ENCODE data around the gene DNAJC8. TPM values are rescaled to one million over a fixed set of nuclear protein-coding genes. Genes with fewer than 3 reads are reported as not detected.

Gene DNAJC8
- total RNA-seq, 1 experiment from 2014 or later, result 98.7 TPM

- no peak for DNase-seq (ENCODE audit: low read depth)
Measured at GRCh38 chr1:28172713-28173150, 60.1 kb downstream of the DNAJC8 start.

- no peak for DNase-seq (ENCODE audit: low read depth)
Measured at GRCh38 chr1:28171246-28171645, 61.6 kb downstream of the DNAJC8 start.

GRCh38 chr1:28170001-28170596 is 62.7 kb downstream of the DNAJC8 start:
- peak; percentile 11 for DNase-seq (ENCODE audit: low read depth)

- no peak for DNase-seq (ENCODE audit: low read depth)
Measured at GRCh38 chr1:28163496-28164161, 69.2 kb downstream of the DNAJC8 start.

- DNase-seq (ENCODE audit: low read depth), result no peak
Measured at GRCh38 chr1:28162151-28162550, 70.7 kb downstream of the DNAJC8 start.

- DNase-seq (ENCODE audit: low read depth), result no peak
Measured at GRCh38 chr1:28161751-28162150, 71.1 kb downstream of the DNAJC8 start.

- DNase-seq (ENCODE audit: low read depth), result no peak
Measured at GRCh38 chr1:28160782-28161266, 72.0 kb downstream of the DNAJC8 start.

GRCh38 chr1:28159680-28160079 is 73.1 kb downstream of the DNAJC8 start:
- DNase-seq (ENCODE audit: low read depth), result no peak

GRCh38 chr1:28159243-28159642 is 73.6 kb downstream of the DNAJC8 start:
- no peak for DNase-seq (ENCODE audit: low read depth)

- DNase-seq (ENCODE audit: low read depth), result no peak
Measured at GRCh38 chr1:28157894-28158293, 74.9 kb downstream of the DNAJC8 start.

GRCh38 chr1:28156821-28157220 is 76.0 kb downstream of the DNAJC8 start:
- DNase-seq (ENCODE audit: low read depth), result no peak

GRCh38 chr1:28155628-28156027 is 77.2 kb downstream of the DNAJC8 start:
- DNase-seq (ENCODE audit: low read depth), result no peak

GRCh38 chr1:28154078-28154594 is 78.7 kb downstream of the DNAJC8 start:
- DNase-seq (ENCODE audit: low read depth), result no peak

Other genes with a start within 250 kb of the DNAJC8 start
- gene EYA3, start 144.4 kb downstream of the DNAJC8 start, total RNA-seq (2014; rRNA removed), result 14.3 and 15.2 TPM in 2 replicates
- gene PTAFR, start 56.3 kb downstream of the DNAJC8 start, total RNA-seq (2014; rRNA removed), result under 0.01 TPM in 1 of 2 replicates, not detected in the other
- 183 and 197 TPM in 2 replicates for gene ATP5IF1, start 3.1 kb upstream of the DNAJC8 start, total RNA-seq (2014; rRNA removed)
- 17.4 and 18.9 TPM in 2 replicates for gene SESN2, start 26.5 kb upstream of the DNAJC8 start, total RNA-seq (2014; rRNA removed)
- gene MED18, start 96.0 kb upstream of the DNAJC8 start, total RNA-seq (2014; rRNA removed), result 18.4 and 19.2 TPM in 2 replicates
- 12.6 and 19.7 TPM in 2 replicates for gene PHACTR4, start 136.7 kb upstream of the DNAJC8 start, total RNA-seq (2014; rRNA removed)